HG03060 (cell line): Measurements from ENCODE around the gene GLYATL1.

Source experiments
- ATAC-seq: cut with Tn5 transposase; IDR thresholded peaks from one replicate; pipeline ENCODE4 v1.9.1; 2021; ENCODE audit warnings: low read depth, moderate number of reproducible peaks; ENCODE audit not compliant: unreplicated experiment

The GLYATL1 gene

GRCh38 chr11:58926251-58926650 lies 13.0 kb upstream of the GLYATL1 start:
- no peak for ATAC-seq

DNA sequence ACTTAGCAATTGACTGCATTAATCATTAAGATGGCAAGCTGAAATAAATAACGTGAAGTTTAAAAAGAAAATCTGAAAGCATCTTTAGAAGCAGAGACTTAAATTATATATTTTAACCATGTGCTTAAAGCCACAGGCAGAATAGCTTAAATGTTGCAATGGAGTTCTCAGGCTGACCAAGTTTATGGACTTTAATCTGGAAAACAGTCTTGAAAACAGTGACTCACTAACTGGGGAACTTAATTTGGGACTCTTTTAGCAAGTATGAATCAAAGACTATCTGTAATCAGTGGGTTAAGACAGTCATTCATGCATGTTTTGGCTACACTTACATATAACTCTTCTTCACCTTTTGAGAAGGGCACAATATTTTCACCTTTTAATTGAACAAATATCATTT lies 12.6 kb upstream of the GLYATL1 start:
- no peak for ATAC-seq

- ATAC-seq = no peak
Measured at GRCh38 chr11:58927393-58928106, 11.7 kb upstream of the GLYATL1 start.

- no peak for ATAC-seq
Measured at GRCh38 chr11:58928107-58928499, 11.2 kb upstream of the GLYATL1 start.

- no peak for ATAC-seq
Measured at GRCh38 chr11:58928691-58929090, 10.6 kb upstream of the GLYATL1 start.

- ATAC-seq = no peak
Measured at GRCh38 chr11:58930926-58931325, 8.4 kb upstream of the GLYATL1 start.

- ATAC-seq = no peak
Measured at GRCh38 chr11:58933661-58934060, 5.6 kb upstream of the GLYATL1 start.

DNA sequence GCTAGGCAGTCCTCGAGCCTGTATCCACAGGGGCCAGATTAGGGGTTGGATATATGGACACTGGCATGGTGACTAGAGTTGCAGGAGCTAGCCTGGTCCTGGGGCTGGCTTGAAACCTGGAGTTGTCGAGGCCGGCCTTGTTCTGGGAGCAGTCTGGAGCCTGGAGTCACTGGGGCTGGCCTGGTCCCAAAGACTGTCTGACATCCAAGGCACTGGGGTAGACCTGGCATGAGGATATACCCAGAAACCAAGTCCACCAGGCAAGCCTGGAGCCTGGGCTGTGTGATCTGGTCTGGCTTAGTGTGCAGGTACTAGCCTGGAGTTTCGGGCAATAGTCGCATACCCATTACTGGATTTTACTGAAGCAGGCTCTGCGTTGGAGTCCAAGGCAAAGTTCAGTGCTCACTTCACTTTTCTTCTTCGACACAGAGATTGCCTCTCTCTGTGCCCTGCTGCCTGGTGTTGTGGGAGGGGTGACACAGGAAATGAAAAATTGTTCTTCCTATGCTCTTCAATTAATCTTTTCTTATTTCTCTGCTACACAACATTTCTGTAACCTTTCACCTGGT lies 4.3 kb upstream of the GLYATL1 start:
- ATAC-seq = no peak

- no peak for ATAC-seq
Measured at GRCh38 chr11:58938398-58938797, 890 bp upstream of the GLYATL1 start.

DNA sequence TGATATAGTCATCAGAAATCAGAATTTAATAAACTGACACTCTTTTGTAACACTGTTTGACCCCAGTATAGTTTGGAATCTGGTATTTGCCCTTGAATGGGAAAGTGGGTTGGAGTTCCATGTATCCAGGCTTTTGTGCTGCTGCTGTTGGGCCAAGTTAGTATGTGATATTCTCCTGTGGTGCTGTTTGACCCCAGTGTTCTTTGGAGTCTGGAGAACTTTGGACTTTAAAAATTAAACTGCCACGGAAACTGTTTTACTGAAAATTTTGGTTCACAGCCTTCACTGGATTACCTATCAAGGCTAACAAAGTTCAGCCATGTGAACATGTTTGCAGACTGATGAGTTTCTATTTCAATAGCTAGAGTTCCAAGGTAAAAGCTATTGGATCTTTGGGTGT lies 740 bp downstream of the GLYATL1 start:
- ATAC-seq = no peak

DNA sequence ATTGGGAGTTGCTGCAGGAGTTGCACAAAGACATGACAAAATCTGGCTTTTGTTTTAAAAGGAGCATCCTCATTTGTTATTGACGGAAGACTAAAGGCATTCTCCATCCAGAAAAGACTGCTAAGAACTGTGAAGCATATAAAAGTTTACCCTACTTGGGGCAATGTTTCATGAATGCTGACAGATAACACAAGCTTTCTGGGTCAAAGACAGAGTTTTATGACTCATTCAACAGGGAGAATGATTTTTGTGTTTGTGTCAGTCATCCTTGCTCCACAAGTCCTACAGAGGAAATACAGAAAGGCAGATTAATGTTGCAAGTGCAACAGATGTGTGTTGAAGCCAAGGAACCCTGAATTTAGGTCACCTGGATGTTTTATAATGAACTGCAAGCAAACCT lies 2.5 kb downstream of the GLYATL1 start:
- no peak for ATAC-seq

DNA sequence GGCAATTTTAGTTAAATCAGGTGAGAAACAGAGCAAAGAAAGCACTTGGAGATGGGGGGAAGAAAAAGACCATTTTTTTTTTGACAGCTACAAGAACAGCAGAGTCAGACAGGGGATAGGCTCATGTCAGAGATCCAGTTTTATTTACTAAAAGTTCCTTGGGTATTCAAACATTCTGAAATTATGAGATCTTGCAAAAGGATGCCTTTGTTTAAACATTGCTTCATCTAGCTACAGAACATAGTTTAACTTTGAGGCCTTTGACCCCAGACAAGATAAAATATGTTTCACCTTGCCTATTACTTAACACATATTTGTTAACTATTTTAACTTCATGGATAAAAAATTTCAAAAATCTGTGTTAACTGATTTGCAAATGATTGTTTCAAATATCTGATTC lies 6.4 kb downstream of the GLYATL1 start:
- ATAC-seq = no peak

- no peak for ATAC-seq
Measured at GRCh38 chr11:58949184-58949583, 9.9 kb downstream of the GLYATL1 start.

DNA sequence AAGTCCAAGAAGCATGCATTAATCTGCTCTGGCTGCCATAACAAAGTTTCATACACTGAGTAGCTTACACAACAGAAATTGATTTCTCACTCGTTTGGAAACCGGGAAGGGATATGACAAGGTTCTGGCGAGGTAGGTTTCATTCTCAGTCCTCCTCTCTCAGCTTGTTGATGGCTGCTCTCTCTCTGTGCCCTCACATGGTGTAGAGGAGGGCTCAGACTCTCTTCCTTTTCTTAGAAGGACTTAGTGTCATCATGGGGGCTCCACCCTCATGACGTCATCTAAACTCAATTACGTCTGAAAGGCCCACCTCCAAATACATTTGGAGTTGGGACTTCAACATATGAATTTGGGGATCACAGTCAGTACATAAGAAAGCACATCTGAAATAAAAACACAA lies 18.6 kb downstream of the GLYATL1 start:
- ATAC-seq = no peak

GRCh38 chr11:58958500-58958899 lies 19.2 kb downstream of the GLYATL1 start:
- ATAC-seq = no peak

DNA sequence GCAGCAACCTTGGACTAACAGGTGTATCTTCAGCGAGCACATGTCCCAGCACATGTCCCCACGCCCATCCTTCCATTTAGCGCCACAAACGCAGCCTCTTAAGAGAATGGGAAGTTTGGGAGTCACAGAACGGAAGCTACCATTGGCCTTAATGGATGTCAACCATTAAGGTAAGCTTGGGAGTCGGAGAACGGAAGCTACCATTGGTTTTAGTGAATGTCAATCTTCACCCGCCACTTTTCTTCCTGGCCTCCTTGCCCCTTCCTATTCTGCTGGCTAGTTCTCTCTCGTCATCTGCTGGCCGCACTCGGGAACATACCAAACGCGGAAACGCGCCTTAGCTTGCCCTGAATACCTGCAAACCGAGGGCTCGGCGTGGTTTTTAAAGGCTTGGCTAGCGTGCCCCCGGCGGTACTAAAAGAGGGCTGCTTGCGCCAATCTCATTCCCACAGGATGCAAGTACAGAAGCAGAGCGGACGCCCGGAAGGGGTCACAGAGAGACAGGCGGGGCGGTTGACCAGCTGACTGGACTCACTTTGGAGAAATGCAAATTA lies 24.3 kb downstream of the GLYATL1 start:
- no peak for ATAC-seq

DNA sequence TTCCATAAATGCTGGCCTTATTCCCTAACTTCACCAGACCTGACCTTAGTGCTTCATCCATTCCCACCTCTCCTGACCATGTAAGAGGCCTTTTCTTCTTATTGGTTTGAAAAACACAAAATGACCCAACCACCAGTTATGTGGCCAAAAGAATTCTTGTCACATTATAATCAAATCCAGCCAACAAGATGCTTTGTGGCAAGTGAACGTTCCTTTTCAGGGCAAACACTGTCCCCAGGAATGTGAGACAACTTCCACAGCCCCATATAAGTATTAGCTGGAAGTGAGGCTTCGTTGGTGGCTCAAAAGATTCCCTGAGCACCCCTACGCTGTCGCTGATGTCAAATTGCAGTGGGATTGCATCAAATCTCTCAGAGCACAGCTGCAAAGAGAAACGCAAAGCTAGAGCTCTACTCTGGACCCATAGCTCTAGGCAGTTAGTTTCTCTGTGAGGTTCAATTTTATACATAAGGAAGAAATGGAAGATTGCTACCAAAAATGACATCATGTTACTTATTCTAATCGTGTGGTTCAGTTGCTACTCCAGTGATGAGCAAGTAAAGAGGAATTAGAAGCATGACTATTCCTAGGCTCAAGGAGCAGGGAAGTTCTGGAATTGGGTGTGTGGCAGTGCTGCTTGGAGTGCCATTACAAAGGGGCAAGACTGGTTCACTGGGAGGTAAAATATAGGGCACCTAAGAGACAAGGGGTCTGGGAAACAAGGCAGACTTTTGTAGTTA lies 26.1 kb downstream of the GLYATL1 start:
- no peak for ATAC-seq

- ATAC-seq = no peak
Measured at GRCh38 chr11:58968251-58968711, 29.0 kb downstream of the GLYATL1 start.

- ATAC-seq = no peak
Measured at GRCh38 chr11:58977470-58977869, 38.2 kb downstream of the GLYATL1 start.

- ATAC-seq = no peak
Measured at GRCh38 chr11:58979222-58979621, 39.9 kb downstream of the GLYATL1 start.

DNA sequence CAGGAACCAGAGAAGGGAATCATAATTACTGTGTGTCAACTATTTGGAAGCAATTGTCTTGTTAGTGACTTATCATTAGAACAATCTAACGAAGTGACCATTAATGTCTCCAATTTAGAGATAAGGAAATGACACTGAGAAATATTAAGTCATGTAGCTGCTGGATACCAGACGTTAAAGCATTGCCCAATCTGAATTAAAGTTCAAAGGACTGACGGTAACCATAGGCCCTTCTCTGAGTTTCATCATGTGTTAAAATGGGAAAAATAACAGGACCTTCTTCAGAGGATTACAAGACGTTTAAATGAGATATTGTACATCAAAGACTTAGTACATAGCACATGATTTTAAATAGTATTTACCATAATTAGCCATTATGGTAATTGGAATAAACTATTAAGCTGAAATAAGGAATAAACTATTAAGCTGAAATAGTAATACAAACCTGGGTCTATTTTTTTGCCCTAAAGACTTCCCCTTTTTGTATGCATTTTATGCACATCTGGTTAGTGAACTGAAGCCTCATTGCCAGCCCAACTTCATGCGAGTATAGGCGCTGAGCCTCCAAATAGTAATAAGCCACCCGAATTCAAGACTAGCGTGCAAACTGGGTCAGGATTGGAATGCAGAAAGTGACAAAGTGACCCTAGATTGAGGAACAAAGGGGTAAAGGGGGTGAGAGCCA lies 41.0 kb downstream of the GLYATL1 start:
- no peak for ATAC-seq
